Activated T-cell treated with anti-CD3 and anti-CD28 coated beads for 1 hour (primary cell): ENCODE data around the gene CACNA1D.

ENCODE experiments used
- DNase-seq: peaks from one replicate; pipeline ENCODE4 v3.0.0-alpha.2; 2020; ENCODE audit warnings: low read depth

Gene CACNA1D

DNA sequence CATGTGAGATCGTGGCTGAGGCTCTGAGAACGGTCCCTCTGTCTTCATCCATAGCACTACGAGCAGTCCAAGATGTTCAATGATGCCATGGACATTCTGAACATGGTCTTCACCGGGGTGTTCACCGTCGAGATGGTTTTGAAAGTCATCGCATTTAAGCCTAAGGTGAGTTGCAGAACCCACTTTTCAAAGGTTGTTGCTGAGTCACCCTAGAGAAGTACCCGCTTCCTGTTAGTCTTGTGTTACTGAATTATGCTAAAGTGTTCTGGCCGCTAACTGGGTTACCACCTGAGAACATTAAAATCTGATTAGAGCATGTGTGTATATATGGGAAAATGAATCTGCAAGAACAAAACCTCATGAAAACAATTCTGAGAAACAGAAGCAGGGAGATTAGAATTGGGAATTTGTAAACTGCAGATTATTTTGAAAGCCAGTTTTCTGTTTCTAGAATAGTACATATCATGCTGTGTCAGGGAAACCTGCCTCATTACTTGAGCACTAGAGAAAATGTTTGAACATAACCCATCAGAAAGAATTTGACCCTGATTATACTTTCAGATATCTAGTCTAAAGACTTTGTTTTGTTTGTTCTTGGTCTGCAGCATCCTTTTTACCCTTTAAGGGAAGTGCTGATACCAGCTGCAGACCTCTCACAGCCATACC, 259.2 kb downstream of the CACNA1D start:
- DNase-seq = no peak

DNA sequence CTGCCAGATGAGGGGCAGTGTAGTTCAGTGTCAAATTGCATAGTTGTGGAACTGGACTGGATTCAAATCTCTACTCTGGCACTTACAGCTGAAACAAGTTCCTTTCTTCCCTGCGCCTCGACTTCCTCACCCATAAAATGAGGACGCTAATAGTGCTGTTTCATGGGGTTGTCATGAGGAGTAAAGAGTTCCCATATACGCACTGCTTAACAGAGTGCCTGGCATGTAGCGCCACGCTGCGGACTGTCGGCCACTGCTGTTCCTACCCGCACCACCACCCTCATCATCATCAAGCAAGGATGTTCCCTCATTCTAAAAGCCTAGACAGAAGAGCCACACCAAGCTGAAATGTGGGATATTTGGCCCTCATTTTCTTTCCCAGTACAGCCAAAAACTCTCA, 259.9 kb downstream of the CACNA1D start:
- DNase-seq = no peak

DNA sequence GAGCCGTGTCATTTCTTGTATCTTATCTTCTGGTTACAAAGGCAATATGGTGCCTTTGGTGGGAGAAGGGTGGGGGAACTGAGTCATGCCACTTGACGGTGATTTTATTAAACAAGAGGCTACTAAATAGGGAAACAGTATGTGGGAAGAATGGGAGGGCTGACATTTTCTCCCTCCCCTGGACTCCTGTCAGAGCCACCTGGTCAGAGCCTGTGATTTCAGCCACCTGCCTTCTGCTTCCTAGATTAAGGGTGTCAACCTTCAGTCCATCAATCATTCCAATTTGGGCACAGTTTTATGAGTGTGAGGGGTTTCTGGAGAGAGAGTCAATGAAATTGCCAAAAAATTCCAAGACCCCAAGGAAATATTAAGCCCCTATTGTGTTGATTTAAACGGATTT, 264.4 kb downstream of the CACNA1D start:
- no peak for DNase-seq

DNA sequence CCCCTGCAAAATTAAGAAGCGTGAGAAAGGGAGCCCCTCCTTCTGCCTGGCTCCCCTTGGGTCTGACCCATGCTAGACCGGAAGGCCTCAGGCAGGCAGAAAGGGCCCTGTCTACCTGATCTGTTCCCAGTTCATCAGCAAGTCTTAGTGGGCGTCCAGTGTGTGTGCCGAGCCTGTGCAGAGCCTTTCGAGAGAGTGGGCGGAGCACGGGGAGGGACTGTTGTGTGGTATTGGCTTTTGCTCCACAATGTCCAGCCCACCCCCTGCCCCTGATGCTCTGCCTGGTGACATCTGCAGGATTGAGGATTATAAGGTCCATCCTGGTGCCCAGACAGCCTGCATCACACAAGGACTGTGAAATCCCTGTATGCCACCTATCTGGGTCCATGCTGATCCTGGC, 268.9 kb downstream of the CACNA1D start:
- no peak for DNase-seq

DNA sequence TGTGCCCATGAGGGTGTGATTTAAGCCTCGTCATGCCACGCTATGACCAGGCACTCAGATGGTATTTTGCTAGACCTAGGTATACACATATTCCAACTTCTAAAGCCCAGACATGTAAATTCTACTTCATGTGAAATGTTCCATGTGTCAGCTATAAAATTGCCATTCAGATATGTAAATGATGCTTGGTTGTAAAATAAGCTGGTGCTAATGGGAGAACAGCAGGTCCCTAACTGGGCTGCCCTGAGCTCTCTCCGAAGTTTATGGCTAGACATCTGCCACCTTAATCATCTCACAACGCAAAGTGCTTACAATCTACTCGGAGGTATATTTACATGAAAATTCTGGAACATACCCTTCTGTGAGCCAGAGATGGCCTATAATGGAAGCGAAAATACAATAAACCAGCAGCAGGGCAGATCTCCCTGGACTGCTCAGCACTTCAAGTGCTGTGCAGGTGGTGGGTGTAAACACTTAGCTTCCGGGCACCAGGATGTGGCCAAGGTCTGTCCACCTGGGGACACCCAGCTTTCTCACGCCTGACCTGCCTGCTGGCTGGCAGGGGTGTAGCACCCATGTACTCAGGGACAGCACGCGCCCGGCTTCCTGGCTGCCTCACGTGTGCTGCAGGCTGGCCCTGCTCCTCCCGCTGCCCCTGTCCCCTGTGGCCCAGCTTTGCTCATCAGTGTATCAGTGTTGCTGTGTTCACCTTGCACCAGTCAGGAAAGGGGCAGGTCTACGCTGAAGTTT, 269.8 kb downstream of the CACNA1D start:
- no peak for DNase-seq

DNA sequence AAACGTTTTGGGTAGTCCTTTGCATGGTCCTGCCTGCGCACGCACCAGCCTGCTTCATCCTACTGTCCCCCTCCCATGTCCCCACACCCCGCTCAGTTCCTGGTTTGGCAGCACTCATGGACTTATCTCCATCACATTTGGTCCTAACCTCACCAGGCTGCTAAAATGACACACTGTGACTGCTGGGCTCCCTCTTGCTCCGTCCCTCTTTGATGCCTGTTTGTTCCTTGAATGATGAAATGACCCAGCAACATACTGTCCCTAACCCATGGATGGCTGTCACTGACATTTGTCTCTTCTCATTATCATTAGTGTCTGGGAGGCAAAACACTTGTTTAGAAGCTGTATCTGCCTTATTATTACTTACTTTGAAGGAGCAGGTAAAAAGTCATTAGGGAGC, 271.3 kb downstream of the CACNA1D start:
- DNase-seq = no peak

DNA sequence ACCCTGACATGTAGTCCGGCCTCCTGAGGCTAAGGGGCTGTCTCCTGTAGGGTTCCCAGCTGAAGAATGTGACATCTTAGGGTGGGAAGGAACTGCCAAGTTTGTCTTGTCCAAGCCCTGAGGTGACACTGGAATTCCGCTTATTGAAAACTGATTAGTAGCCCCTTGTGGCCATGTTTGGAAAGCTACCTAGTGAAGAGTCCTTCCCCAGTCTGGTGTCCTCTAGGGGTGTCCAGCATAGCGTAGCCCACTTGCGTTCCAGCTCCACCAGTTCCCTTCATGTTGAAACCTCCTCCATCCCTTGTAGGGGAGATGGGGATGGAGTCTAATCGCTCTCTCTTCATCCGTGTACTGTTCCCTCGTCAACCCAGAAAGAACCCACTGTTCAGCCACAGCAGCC, 272.3 kb downstream of the CACNA1D start:
- DNase-seq = no peak

DNA sequence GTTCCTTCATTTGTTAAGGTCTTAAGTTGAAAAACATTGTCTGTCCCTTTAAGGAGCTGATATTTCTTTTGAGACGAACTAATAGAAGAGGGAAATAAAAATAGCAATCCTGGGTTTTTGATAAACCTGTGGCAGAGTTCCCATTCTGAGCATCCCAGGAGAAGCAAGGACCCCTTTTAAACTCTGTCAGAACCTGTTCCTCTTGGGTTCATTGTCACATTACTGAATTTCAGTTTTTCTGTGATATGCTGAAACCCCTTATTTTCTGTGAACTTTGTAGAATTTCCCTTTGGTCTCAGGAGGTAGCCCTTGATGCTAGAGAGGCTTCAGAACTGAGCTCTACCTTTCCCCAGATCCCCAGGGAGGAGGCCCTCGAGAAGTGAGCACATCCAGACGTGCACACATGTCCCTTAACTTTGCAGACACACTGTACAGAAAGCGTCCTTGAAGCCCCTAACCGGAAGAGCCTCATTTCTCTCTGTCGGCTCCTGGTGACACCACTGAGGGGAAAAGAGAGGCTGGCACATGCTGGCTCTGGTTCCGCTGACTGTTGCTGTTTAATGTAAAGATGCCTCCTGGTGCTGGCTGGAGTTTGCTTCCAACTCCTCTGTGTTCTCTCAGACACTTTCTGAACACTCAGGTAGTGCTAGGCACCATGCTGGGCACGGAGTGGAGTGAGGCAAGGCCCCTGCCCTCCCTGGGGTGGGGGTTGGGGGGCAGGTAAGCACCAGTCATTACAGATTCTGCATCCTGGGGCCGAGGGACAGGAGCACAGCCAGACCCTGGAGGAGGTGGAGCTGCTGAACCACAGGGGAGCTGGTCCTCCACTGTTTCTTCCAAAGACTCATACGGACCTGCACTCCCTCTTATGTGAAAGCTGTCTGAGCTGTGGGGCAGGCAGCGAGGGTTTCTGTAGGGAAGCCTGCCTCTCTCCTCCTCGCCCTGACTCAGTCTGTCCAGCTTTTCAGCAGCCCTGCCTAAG, 274.4 kb downstream of the CACNA1D start:
- DNase-seq = no peak

DNA sequence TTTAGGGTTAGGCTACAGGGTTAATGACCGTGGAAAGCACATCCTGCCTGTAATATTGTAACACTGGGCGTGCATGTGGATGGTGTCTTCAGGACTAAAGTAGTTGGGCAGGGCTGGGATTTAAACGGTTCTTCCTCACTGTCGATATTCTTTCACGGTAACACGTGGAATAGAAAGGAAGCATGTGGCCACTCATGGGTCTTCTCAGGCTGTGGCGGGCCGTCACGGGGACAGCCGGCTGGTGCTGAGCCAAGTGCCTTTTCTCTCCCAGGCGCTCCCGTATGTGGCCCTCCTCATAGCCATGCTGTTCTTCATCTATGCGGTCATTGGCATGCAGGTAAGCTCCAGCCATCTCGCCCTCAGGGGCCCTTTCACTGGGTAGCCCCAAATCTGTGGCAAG, 278.2 kb downstream of the CACNA1D start:
- no peak for DNase-seq

DNA sequence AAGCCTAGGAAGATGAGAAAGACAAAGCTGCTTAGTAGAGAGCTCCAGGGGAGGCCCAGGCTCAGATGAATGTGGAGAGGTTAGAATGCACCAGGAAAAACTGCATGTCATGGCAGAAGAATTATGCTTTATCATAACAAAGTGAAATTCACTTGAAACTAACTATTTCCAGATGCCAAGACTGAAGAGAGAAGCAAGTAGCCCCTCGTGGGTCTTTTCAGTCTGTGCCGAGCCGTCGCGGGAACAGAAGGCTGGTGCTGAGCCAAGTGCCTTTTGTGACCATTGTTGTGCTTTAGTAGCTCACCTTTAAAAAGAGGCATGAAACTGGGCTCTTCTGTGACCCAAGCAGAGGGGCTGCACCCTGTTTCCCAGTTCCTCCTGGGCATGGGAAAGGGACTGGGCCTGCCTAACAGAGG, 278.6 kb downstream of the CACNA1D start:
- no peak for DNase-seq

DNA sequence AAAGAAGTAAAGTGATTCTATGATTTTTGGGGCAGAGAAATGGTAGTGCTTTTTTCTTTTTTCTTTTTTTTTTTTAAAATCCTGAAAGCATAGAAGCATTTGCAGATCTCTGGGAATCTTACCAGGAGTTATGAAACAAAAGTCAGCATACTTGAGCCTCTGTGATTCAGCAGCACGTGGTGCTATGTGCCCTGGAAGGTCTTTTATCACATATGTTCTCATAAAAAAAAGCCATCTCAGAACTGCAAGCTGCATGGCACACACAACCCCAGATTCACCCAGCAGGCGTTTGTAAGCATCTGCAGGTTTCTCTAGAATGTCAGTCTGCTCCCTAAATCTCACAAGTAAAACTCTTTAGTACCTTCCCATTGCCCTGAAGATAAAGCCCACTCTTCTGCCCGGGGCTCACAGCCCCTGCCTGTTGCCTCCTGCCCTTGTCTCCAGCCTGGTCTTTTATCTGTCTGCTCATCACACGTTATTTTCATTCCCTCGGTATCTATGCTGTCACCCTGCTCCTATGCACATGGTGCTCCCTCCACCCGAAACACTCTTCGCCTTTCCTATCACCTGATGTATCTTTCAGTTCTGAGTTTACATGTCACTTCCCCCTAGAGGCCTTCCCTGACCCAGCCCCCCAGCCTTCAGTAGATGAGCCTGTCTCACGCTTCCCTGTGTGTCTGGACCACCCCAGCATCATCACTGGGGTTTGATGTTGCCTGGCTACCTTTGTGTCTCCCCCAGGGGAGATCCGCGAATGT, 279.4 kb downstream of the CACNA1D start:
- no peak for DNase-seq

DNA sequence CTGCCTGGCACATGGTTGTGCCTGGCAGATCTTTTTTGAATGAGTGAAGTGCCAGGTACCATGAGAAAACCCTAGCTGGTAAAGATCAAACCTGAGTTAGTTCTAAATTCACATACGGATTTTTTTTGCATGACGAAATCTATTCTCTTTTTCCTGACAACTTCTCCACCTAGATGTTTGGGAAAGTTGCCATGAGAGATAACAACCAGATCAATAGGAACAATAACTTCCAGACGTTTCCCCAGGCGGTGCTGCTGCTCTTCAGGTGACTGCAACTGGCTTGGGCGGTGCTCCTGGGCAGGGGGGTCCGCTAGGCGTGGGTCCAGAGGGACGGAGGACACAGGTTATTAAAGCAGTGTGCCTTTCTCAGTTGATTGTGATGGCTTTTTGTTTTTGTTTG, 280.0 kb downstream of the CACNA1D start:
- DNase-seq = no peak

DNA sequence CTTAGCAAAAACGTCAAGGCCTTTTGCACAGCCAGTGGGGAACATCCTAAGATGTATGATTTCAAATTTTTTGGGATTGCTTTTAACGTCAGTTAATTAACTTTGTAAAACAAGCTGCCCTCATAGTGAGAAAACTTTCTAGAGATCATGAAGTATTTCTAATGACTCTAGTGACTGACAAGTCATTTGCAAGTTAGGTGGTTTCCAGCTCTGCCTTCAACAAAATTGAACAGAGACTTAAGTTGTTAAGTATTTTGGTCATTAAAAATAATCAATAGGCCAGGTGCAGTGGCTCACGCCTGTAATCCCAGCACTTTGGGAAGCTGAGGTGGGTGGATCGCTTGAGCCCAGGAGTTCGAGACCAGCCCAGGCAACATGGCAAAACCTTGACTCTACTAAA, 280.6 kb downstream of the CACNA1D start:
- DNase-seq = no peak

DNA sequence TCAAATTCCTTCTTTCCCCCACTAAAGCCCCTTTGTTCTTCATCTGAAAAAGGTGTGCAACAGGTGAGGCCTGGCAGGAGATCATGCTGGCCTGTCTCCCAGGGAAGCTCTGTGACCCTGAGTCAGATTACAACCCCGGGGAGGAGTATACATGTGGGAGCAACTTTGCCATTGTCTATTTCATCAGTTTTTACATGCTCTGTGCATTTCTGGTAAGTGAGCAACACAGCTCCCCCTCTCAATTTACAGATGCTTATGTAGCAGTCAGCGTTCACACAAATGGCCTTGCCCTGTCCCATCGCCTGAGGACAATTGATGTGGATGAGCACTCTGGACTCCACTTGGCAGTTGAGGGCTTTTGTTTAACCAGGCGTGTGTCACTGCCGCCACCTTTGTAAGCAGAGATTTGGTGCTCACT, 281.4 kb downstream of the CACNA1D start:
- DNase-seq = no peak

DNA sequence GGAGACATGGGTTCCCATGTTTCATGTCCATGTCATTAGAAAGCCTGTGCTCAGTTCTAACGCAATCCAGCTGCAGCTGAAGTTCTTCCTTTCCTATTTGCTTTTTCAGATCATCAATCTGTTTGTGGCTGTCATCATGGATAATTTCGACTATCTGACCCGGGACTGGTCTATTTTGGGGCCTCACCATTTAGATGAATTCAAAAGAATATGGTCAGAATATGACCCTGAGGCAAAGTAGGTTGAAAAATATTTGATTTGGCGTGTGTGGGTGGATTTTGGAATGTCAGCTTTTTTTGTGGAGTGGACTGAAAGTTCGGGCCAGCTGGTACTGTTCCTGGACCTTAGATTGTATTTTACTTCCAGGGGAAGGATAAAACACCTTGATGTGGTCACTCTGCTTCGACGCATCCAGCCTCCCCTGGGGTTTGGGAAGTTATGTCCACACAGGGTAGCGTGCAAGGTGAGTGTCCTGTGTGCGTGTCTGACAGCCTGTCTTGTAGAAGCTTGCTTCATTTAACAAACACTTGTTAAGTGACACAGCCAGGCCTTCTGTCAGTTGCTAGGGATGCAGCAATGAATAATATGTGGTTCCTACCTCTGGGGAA, 282.2 kb downstream of the CACNA1D start:
- DNase-seq = no peak

DNA sequence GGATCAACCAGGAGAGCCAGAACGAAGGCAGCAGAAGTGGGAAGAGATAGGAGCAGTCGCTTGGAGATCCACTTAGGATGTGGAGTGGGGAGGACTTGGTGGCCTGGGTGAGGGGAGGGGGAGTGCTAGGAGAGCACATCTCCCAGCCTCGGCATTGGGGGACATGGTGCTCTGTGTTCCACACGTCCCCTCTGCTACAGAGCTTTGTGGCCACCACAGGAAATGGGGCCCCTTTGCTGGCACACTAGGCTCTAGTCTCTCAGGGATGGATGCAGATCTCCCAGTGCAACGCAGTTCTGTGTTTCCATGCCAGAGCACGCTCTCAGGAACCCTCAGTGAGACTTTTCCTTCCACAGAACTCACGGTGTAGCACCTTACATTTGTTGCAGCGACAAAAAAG, 283.1 kb downstream of the CACNA1D start:
- no peak for DNase-seq

DNA sequence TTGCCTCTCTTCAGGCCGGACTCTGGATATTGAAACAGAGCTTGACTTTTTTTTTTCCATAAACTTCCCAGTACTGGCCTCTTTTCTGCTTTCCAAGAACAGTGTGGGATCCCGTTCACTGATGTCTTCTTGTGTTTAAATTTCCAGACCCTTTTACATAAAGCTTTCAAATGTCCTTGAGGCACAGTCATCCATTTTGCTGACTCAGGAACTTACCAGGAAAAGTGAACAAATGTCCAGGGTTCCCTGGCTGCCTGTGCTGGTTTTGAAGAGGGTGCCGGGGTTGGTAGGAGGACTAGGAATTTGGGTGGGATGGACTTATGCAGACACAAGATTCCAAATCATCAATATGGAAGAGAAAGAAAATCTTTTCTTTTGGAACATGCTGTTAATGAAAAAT, 283.7 kb downstream of the CACNA1D start:
- no peak for DNase-seq

DNA sequence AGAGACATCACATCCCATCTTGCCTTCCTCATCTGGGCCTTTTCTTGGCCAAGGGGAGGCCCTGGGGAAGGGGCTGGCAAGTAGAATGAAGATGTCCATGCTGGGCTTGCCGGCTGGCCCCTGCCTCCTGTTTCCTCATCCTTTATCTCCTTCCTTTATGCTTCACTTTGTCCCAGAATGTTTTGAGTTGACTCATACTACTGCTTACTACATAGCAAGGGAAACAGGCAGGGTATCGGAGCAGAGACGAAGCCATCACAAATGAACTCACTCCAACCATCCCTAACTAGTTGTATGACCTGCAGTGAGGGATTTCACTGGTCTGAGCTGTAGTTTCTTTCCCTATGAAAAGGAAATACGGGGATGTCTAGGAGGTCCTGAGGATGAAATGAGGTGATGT, 285.8 kb downstream of the CACNA1D start:
- no peak for DNase-seq

DNA sequence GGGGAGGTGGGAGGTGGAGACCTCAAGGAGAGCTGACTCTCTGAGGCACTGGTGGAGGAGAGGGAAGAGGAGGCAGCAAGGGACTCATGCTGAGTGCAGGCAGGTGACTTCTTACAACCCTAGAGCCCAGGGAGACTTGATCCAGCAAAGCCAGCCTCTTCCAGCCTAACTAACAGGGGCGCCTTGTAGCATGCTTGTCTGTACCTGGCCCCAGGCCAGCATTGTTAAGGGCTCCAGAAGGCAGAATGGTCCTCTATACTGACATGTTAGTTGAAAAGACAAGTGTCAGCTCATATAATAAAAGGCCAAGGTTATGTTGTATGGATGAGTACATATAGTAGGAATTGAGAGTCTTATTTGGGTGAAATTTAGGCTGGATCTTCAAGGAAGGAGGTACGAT, 286.4 kb downstream of the CACNA1D start:
- no peak for DNase-seq

DNA sequence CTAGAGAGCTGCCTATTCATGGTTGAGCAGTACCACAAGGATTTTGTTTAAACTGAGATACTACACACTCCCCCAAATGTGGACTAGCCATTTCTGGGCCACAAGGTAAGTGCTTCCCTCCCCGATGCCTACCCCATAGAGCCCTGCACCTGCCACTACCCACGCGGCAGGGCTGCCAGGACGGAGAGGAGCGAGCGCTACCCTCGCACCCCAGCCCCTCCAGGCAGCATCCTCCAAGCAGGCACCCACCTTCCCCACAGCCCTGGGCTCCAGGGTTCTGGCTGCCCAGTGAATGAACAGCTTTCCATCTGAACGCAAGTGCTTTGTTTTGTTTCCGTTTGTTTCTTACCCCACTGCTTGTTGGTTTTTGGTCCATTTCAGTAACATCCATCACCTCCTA, 292.6 kb downstream of the CACNA1D start:
- no peak for DNase-seq

DNA sequence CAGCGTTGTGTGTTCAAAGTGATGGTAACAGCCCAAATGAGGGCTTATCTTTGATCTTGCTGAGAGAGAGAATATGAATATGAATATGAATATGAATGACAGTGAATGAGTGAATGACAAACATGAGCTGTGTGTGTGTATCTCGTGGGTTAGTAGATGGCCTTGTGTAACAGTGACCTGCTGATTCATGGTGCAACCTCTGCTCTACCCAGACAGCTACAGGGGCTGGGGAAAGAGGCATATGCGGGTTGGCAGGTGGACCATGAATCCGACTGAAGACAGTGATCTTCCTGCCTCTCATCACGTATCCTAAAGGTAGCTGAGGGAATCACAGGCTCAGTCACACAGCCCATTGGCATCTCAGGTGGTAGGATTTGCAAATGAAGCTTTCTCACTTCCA, 293.6 kb downstream of the CACNA1D start:
- DNase-seq = no peak

DNA sequence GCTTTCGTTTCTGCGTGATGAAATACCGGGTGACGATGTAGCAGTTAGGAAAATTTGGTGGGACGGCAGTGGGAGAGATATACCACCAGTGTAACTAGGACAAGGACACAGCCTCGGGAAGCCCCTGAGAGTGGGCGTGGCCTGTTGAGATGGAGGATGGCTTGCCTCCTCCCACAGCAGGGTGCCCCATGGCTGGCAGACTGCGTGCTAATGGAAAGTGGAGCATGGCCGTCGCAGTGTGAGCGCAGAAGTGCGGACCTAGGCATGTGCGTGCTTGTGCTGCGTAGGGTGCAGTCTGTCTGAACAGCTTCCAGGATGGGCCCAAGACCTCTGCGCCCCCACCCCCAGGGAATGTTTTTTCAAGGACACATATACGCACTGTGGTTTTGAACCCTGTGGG, 295.0 kb downstream of the CACNA1D start:
- DNase-seq = no peak
